Activated CD4-positive, alpha-beta T cell treated with anti-CD3 and anti-CD28 coated beads, Interleukin-2, amount 50 U/mL, for 1 hour (primary cell): Measurements from ENCODE around the gene CACNA2D1.
"Not testable (repeated sequence)": the region's sequence is repeated elsewhere in the genome, so short reads cannot be mapped to it uniquely, and the experiment has no call there.

Experiments used
- DNase-seq: peaks from one replicate; pipeline ENCODE4 v3.0.0-alpha.2; 2020

The CACNA2D1 gene

DNA sequence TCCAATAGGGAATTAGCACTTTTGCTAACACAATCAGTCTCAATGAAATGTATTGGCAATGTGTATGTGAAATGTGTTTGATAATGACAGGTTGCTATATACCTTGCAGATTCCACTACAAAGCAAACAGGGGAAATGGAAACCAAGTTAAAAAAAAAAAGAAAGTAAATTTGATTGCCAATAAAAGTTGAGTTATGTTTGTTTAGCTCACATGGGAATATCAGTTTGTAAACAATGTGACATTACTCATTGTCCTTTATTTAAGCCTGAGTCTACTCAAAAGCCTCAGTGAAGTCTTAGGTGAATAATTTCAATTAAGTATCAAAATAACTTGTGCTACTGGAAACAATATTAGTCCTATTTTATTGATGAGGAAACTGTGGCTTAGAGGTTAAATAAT is 285.2 kb downstream of the CACNA2D1 start:
- DNase-seq: no peak

DNA sequence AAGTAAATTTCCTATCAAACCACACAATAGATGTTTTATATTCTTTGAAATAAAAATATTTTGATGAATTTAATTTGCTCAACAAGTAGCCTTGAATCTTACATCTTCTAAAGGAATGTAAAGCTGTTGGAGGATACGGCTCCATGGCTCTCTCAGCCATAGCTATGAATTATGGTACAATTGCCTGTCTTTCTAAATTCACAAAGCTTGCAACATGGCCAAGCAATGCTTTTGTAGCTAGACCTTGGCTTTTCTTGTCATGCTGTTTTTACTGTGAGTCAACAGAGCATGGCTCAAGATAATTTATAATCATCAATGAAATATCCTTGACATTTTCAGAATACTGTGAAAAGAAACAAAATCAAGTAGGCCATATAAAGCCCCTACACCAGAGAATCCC is 286.7 kb downstream of the CACNA2D1 start:
- DNase-seq: no peak

- no peak for DNase-seq
Measured at GRCh38 chr7:82156168-82156567, 287.4 kb downstream of the CACNA2D1 start.

GRCh38 chr7:82154728-82155127 is 288.8 kb downstream of the CACNA2D1 start:
- no peak for DNase-seq

DNA sequence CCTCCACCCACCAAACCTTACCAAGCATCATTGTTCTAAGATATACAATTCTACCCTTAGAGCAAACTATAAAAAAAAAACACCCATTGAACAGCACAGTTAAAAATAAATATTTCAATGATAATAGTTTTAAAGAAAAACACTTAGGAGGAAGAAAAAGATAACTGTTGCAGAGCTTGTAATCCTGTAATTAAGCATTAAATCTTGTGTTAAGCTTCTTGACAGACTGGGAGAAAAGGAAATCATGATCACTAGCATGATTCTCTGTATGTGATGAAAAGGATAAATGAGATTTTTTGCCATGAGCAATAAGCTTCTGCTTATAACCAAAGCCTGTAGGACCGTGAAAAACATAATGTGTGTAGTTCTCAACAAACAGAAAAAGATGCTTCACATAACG is 289.8 kb downstream of the CACNA2D1 start:
- no peak for DNase-seq

GRCh38 chr7:82152858-82153257 is 290.7 kb downstream of the CACNA2D1 start:
- DNase-seq: no peak

- no peak for DNase-seq
Measured at GRCh38 chr7:82146491-82146890, 297.1 kb downstream of the CACNA2D1 start.

- no peak for DNase-seq
Measured at GRCh38 chr7:82142263-82142864, 301.2 kb downstream of the CACNA2D1 start.

DNA sequence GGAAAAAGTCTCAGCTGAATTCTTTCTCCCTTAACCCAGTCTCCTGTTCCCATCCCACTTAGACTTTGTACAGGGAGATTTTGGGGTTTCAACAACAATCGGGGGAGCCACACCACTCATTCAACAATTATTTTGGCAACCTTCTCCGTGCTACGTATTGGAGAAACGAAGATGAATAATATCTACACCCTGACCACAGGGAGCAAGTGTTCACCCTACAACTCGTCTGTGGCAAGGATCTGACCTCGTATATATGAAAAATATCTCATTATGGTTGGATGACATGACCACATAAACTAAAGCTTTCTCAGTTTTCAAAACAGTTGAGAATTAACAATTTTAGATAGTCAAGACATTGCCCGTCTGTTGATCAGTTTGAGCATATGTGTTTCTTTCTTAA is 302.1 kb downstream of the CACNA2D1 start:
- DNase-seq: no peak

DNA sequence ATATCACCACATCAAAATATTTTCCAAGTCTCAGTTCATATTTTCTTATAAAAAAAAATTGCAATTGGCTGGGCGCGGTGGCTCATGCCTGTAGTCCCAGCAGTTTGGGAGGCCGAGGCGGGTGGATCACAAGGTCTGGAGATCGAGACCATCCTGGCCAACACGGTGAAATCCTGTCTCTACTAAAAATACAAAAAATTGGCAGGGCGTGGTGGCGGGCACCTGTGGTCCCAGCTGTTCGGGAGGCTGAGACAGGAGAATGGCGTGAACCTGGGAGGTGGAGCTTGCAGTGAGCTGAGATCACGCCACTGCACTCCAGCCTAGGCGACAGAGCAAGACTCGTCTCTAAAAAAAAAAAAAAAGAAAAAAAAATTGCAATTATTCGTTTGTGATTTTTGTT is 303.0 kb downstream of the CACNA2D1 start:
- not testable (repeated sequence) for DNase-seq

GRCh38 chr7:82131215-82131614 is 312.4 kb downstream of the CACNA2D1 start:
- no peak for DNase-seq

DNA sequence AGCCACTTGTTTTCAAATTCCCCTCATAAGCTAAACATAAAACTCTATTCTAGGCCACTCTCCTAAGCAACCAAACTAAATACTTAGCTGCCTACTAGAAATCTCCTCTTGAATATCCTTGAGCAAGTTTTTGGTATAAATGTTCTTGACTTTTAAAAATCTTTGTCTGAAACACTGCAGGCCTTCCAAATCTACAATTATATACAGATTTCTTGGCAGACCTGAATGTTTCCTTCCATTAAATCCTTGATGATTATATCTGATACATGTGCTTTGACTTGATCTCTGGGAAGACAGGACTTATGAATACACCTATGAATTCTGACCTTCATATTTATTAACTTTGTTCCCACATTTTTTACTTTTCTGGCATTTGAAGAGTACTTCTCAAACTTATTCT is 314.5 kb downstream of the CACNA2D1 start:
- no peak for DNase-seq

DNA sequence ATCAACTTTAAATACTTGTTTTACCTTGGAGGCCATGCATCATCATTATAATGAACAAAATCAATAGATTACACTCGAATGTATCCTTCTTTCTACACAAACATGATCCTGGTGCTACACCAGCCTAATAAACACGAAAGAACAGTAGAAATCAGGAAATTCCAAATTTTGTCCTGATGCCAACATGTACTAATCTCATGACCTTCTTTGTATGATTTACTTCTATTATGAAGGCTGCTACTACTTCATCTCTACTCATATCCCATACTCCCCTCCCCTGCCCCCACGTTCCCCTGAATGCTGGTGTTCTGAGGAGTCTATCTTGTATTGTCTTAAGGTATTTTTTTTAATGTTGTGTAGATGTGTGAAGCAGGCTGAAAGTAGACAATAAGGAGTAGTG is 315.0 kb downstream of the CACNA2D1 start:
- DNase-seq: no peak

GRCh38 chr7:82126576-82126975 is 317.0 kb downstream of the CACNA2D1 start:
- DNase-seq: no peak

GRCh38 chr7:82124445-82124844 is 319.1 kb downstream of the CACNA2D1 start:
- DNase-seq: no peak

DNA sequence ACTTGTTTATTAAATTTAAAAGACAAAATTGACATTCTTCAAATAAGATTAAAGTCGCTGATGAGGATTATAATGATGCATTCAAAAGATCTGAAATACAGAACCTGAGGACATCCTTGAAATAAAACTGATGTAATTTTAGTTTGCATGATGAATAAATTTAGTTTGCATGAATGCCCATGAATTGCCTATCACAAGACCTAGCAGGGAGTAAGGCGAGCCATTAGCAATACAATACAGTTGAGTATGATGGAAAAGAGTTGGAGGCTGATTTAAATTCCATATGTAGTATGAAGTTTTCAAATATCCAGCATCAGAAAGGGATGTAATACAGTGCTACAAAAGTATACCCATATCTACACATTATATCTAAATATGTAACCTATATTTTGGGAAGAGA is 321.3 kb downstream of the CACNA2D1 start:
- DNase-seq: no peak

DNA sequence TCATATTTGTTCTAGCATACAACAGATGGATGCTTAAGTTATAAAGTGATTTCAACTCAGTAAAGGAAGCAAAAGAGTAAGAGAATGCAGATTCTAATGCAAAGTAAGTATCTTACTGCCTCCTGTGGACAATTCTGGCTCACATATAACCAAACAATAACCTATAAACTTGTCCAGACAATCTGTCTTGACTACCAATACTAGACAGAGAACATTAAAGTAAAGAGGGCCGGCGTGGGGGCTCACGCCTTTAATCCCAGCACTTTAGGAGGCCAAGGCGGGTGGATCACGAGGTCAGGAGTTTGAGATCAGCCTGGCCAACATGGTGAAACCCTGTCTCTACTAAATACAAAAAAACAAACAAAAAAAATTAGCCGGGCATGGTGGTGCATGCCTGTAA is 329.3 kb downstream of the CACNA2D1 start:
- no peak for DNase-seq

GRCh38 chr7:82110146-82110840 is 333.3 kb downstream of the CACNA2D1 start:
- DNase-seq: no peak

- DNase-seq: no peak
Measured at GRCh38 chr7:82109288-82109687, 334.3 kb downstream of the CACNA2D1 start.

DNA sequence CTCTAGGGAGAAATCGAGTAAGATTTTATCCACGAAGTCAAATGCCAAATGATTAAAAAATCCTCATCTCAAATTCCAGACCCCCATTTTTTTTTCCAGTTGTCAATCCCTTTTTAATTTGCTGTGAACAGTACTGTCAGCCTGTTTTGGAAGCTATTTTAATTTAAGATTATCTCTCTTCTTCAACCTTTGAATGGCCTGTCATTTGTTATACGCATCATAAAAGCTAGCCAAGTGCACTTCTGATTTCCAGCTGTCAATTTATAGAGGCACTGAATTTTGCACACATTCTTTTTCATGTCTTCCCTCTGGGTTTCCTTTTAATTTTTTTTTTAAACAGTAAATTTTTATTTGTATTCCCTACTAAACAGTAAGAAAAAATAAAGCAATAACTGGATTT is 337.4 kb downstream of the CACNA2D1 start:
- DNase-seq: no peak

DNA sequence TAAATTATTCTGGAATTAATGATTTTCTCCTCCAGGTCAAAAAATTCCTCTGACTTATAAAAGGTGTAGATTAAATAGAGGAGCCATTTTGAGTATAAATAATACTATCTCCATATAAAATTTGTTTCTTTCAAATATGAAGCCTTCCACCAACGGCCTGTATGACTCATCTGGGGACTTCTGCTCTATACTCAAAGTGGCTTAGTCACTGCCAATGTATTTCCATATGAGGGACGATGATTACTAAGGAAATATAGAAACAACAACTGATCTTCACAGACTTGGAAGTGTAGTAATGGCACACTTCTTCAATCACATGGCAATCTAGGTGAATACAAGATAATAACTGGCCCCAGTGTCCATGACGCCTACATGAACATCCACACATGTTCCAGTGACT is 338.1 kb downstream of the CACNA2D1 start:
- no peak for DNase-seq

GRCh38 chr7:82098414-82098813 is 345.2 kb downstream of the CACNA2D1 start:
- no peak for DNase-seq

- no peak for DNase-seq
Measured at GRCh38 chr7:82091126-82091684, 352.4 kb downstream of the CACNA2D1 start.

DNA sequence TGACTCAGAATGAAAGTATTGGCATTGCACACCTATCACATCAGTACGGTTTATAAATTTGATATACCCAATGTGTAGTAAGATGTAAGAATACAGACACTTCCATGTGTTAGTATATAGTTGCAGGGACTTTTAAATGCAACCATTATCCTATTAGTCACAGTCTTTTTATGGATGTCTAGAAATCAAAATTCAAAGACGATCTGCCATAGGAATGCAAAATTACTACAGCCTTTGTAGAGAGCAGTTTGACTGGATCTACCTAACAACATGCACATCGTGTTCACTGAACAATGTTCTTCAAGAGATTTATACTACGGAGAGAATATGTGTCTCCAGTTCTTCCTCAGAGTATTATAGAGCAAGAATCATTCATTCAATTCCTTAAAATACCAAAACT is 356.5 kb downstream of the CACNA2D1 start:
- DNase-seq: no peak

DNA sequence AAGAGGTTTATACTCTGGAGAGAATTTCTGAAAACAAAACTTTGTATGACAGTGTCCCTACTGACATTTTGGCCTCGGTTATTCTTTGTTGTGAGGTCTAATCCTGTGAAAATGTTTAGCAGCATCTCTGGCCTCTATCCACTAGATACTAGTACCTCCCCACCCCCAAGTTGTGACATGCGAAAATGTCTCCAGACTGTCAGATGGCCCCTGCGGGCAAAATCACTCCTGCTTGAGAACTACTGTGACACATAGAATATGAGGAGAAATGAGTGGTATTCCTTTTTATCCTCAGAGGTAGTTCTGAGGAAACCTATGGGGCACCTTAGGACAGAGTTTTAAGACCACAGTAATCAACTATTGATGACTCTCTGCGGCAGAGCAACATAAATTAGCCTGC is 358.5 kb downstream of the CACNA2D1 start:
- DNase-seq: no peak
